Activated T-cell treated with anti-CD3 and anti-CD28 coated beads, Interleukin-2, amount 50 U/mL, for 1 hour (primary cell): ENCODE data around the gene TTLL1.
A peak's percentile ranks its signal among the peaks of the same experiment; 100 is the strongest.
"Not testable (repeated sequence)": the region's sequence is repeated elsewhere in the genome, so short reads cannot be mapped to it uniquely, and the experiment has no call there.

Experiments
- DNase-seq: peaks from one replicate; pipeline ENCODE4 v3.0.0-alpha.2; 2020

TTLL1 gene

GRCh38 chr22:43109921-43110443, 20.8 kb upstream of the TTLL1 start:
- DNase-seq: no peak

GRCh38 chr22:43109511-43109910, 20.3 kb upstream of the TTLL1 start:
- DNase-seq: no peak

- DNase-seq: no peak
Observed at GRCh38 chr22:43106302-43106701, 17.1 kb upstream of the TTLL1 start.

DNA sequence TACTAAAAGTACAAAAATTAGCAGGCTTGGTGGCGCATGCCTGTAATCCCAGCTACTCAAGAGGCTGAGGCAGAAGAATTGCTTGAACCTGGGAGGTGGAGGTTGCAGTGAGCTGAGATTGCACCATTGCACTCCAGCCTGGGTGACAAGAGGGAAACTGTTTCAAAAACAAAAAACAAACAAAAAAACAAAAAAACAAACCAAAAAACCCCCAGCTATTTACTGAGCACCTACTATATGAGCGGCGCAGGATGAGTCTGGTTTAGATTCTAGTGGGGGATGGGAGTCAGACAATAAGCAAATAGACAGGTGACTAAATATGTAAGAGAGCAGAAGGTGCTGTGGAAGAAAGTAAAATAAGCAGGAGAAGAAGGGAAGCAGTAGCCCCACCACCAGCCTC, 15.8 kb upstream of the TTLL1 start:
- DNase-seq: not testable (repeated sequence)

DNA sequence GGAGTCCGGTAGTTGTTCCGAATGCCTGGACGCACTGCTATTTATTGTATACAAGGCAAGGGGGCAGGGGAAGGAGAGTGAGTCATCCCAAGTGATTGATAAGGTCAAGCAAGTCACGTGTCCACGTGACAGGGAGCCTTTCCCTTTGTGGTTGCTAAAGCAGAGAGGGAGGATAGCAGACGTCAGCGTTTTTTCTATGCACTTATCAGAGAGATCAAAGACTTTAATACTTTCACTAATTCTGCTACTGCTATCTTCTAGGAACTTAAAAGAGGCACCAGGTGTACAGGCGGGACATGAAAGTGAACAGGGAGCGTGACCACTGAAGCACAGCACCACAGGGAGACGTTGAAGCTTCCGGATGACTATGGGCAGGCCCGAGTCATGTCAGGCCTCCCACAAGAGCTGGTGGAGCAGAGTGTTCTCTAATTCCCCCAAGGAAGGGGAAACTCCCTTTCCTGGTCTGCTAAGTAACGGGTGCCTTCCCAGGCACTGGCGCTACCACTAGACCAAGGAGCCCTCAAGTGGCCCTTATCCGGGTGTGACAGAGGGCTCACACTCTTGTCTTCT, 14.9 kb upstream of the TTLL1 start:
- DNase-seq: not testable (repeated sequence)

GRCh38 chr22:43101306-43101705, 12.1 kb upstream of the TTLL1 start:
- DNase-seq: no peak

- DNase-seq: no peak
Observed at GRCh38 chr22:43100225-43100624, 11.0 kb upstream of the TTLL1 start.

DNA sequence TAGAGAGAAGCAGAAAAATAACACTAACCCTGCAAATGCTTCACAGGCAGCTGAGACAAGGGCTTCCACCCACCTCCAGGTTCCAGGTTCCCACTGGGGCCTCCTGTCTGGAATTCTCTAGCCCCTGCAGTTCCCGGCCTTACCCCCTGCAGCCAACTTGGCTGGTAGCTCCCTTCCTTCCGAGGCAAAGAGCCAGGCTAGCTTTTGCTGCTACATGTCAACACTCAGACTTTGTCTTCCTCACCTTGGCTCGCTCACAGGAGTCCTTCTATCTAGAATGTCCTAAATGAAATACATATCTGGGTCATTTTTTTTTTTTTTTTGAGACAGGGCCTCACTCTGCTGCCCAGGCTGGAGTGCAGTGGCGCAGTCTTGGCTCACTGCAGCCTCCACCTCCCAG, 9.9 kb upstream of the TTLL1 start:
- no peak for DNase-seq

- DNase-seq: no peak
Observed at GRCh38 chr22:43098356-43098755, 9.2 kb upstream of the TTLL1 start.

- no peak for DNase-seq
Observed at GRCh38 chr22:43096420-43096819, 7.2 kb upstream of the TTLL1 start.

GRCh38 chr22:43094551-43094950, 5.4 kb upstream of the TTLL1 start:
- no peak for DNase-seq

DNA sequence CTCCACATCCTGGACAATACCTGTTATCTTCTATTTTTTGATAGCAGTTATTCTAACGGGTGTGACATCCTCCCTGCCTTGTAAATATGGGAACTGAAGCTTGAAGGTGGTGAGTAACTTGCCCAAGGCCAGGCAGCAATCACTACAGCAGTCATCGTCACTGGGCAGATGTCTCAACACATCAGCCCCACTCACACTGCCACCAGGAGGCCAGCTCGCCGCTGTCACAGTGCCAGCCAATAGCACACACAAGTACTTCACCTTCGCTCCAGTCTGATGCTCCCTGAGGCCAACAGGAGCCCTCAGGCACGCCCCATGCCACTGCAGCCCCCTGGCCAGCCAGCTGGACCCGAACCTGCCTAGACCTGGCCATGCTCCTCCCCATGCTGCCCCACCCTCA, 4.9 kb upstream of the TTLL1 start:
- no peak for DNase-seq

DNA sequence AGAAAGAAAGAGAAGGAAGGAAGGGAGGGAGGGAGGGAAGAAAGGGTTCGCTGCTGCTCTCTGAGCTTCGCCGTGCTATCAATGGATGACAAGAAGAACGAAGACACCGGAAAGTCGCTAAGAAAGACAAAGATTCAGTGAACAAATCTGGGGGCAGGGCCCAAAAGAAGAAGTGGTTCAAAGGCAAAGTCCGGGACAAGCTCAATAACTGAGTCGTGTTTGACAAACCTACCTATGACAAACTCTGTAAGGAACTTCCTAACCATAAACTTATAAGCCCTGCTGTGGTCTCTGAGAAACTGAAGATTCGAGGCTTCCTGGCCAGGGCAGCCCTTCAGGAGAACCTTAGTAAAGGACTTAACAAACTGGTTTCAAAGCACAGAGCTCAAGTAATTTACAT, 2.9 kb upstream of the TTLL1 start:
- DNase-seq: no peak

GRCh38 chr22:43090130-43090789, 1.1 kb upstream of the TTLL1 start:
- peak; percentile 24 for DNase-seq

DNA sequence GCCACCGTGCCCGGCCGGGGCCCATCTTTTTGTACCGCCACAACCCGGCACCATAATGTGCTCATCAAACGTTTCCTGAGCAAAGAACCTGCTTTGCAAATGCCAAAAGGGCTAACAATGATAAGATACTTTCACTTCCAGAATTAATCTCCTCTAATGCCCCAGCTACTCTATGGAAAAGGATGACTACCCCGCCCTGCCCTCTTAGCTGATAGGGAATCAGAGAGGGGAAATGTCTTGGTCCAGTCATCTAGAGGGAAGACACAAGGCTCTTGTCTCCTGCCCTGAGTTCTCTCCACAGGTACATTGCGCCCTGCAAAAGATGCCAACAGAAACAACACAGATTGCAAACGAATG, 586 bp downstream of the TTLL1 start:
- no peak for DNase-seq

- DNase-seq: no peak
Observed at GRCh38 chr22:43085658-43086606, 3.3 kb downstream of the TTLL1 start.

DNA sequence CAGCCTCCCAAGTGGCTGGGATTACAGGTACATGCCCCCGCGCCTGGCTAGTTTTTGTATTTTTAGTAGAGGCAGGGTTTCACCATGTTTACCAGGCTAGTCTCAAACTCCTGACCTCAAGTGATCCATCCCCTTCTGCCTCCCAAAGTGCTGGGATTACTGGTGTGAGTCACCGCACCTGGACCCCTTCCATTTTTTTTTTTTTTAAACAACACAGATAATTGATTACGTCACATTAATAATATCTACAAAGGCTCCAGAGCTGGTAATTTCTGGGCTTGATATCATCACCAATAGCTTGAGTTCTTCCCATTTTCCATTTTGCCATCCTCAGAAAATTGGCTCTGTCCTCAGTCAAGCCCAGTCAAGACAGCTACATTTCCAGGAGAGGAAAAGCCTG, 7.2 kb downstream of the TTLL1 start:
- DNase-seq: no peak

GRCh38 chr22:43080616-43081015, 8.6 kb downstream of the TTLL1 start:
- DNase-seq: no peak

DNA sequence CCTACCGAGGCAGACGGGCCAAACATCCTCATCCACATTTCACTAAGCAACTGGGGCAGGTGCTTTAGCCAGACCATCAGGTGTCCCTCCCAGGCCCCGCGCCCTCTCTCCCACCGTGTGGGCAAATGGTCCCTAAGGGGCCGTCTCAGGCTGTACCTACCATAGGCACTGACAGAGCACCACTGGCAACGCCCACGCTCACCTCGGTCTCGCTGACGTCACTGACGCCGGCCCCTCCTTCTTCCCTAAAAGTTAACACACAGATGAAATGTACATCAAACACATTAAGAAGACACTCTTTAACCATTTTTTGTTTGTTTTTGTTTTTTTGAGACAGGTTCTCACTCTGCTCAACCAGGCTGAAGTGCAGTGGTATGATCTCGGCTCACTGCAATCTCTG, 9.4 kb downstream of the TTLL1 start:
- no peak for DNase-seq

DNA sequence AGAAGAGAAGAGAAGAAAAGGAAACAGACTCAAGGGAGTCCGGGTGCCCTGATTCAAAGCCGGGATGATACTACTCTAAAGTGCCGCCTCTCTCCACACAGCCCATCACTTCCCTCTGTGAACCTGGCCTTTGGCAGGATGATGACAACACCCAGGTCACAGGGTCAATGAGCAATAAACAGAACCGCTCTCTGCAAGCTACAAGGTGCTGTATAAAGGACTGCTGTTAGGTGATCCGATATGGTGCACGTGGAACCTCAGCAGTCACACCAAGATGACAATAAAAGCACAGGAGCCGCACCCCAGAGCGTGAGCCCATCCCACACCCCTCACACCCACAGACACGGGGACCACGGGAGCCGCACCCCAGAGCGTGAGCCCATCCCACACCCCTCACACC, 10.7 kb downstream of the TTLL1 start:
- DNase-seq: no peak

- no peak for DNase-seq
Observed at GRCh38 chr22:43077121-43077877, 11.9 kb downstream of the TTLL1 start.

DNA sequence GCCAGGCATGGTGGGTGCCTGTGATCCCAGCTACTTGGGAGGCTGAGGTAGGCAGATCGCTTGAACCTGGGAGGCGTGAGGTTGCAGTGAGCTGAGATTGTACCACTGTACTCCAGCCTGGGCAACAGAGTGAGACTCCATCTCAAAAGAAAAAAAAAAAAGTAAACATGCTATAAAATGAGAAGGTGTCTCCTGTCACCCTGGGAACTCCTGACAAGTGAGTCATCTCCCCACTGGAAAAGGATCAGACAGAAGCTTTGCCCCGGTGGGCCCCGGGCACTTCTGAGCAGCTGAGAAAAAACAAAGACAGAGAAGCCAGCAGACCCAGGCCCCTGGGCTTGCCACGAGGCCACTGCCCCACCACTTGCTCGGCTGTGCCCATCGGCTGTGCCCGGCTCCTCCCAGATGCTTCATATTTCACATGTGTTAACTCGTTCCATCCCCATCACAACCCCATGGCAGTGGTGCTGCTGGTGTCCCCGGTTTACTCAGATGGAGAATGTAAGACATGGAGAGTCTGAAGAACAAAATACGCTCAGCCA, 22.3 kb downstream of the TTLL1 start:
- no peak for DNase-seq

- no peak for DNase-seq
Observed at GRCh38 chr22:43066134-43066533, 23.1 kb downstream of the TTLL1 start.
